Right lobe of liver (tissue), 4 donors: ENCODE measurements around the gene PLCL2.

Source experiments
- POLR2A ChIP-seq: fragments of 450-650 bp; IDR thresholded peaks from one replicate; pipeline ENCODE4 v1.6.1; 2017; ENCODE audit warnings: antibody characterized with exemption, mild to moderate bottlenecking
- TF ChIP-seq, protein P1 (sequence below), 4 donors: fragments of 200-600 bp in 3 of 4; fragments of 450-650 bp in 1 of 4; IDR thresholded peaks; one replicate each; pipeline versions ENCODE4 v1.5.1 to v1.8.0; 2016 to 2022; ENCODE audit warnings: antibody characterized with exemption in 4 of 4, mild to moderate bottlenecking in 2 of 4
- donor health status: DM: no; HTN: no; CAD: no.
- donor health status: DM: no; HTN: no; CAD: no.
- donor health status: DM: no; HTN: yes; CAD: no.

- TF ChIP-seq, protein P1, sequence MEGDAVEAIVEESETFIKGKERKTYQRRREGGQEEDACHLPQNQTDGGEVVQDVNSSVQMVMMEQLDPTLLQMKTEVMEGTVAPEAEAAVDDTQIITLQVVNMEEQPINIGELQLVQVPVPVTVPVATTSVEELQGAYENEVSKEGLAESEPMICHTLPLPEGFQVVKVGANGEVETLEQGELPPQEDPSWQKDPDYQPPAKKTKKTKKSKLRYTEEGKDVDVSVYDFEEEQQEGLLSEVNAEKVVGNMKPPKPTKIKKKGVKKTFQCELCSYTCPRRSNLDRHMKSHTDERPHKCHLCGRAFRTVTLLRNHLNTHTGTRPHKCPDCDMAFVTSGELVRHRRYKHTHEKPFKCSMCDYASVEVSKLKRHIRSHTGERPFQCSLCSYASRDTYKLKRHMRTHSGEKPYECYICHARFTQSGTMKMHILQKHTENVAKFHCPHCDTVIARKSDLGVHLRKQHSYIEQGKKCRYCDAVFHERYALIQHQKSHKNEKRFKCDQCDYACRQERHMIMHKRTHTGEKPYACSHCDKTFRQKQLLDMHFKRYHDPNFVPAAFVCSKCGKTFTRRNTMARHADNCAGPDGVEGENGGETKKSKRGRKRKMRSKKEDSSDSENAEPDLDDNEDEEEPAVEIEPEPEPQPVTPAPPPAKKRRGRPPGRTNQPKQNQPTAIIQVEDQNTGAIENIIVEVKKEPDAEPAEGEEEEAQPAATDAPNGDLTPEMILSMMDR (IDR thresholded peaks at IDR 0.05), result no peak
- no peak for TF ChIP-seq POLR2A
Measured at GRCh38 chr3:16913264-16913580, 28.5 kb downstream of the PLCL2 start.
